SK-N-SH (cell line): ENCODE data around the gene MARCHF3. TPM values are rescaled to one million over a fixed set of nuclear protein-coding genes. Genes with fewer than 3 reads are reported as not detected.

Experiments
- CTCF ChIA-PET: fragments of 300-600, 350-600 bp; formaldehyde crosslinking; extraction: SDS; loops from one replicate; lab custom pipeline; 2021; lab: Yijun Ruan, JAX
- POLR2A ChIA-PET: fragments of 350-600 bp; sonication (Branson Sonifier 250); formaldehyde crosslinking; extraction: SDS; loops from one replicate; lab custom pipeline; 2020; ENCODE audit warnings: antibody characterized with exemption, inconsistent platforms; lab: Yijun Ruan, JAX
- DNase-seq: peaks from one replicate; pipeline ENCODE4 v3.0.0; 2012
- H2AFZ ChIP-seq: fragments of 200-600 bp; sonication (generic); 2 replicates; pipeline ENCODE4 v1.8.1; 2016; ENCODE audit warnings: antibody characterized with exemption, mild to moderate bottlenecking, low read depth
- H3F3A ChIP-seq: fragments of 200-600 bp; sonication (generic); replicated peaks from 2 replicates; pipeline ENCODE3; 2016; ENCODE audit warnings: antibody characterized with exemption, mild to moderate bottlenecking; ENCODE audit not compliant: insufficient read depth
- H3K27ac ChIP-seq, 2 experiments: fragments of 200-500 bp in 1 of 2; fragments of 200-600 bp in 1 of 2; sonication (Bioruptor generic) in 1 of 2; sonication (generic), shearing (Covaris generic) in 1 of 2; 2 replicates each; pipeline versions ENCODE4 v1.5.1 to v1.6.1; 2014 to 2016; ENCODE audit warnings: low read depth in 2 of 2, inconsistent platforms in 1 of 2, low read length in 1 of 2, mild to moderate bottlenecking in 1 of 2, mixed read lengths in 1 of 2
- H3K27me3 ChIP-seq: fragments of 200-600 bp; sonication (generic), shearing (Covaris generic); 2 replicates; pipeline ENCODE4 v1.6.1; 2016; ENCODE audit warnings: mixed run types; ENCODE audit not compliant: insufficient read depth
- H3K36me3 ChIP-seq, 2 experiments: fragments of 200-500 bp in 1 of 2; fragments of 200-600 bp in 1 of 2; sonication (Bioruptor generic) in 1 of 2; sonication (generic) in 1 of 2; replicated peaks in 1 of 2; 2 replicates each; pipeline versions ENCODE3 to v1.5.1; 2014 to 2016; ENCODE audit warnings: low read length in 1 of 2, mild to moderate bottlenecking in 1 of 2; ENCODE audit not compliant: insufficient read depth in 2 of 2, control insufficient read depth in 1 of 2
- H3K4me1 ChIP-seq, 2 experiments: fragments of 200-500 bp in 1 of 2; fragments of 200-600 bp in 1 of 2; sonication (Bioruptor generic) in 1 of 2; sonication (generic), shearing (Covaris generic) in 1 of 2; 2 replicates each; pipeline versions ENCODE4 v1.5.1 to v1.6.1; 2014 to 2016; ENCODE audit warnings: low read depth in 1 of 2, low read length in 1 of 2, mixed run types in 1 of 2; ENCODE audit not compliant: insufficient read depth in 2 of 2, control insufficient read depth in 1 of 2
- H3K4me2 ChIP-seq: fragments of 200-600 bp; sonication (generic), shearing (Covaris generic); 2 replicates; pipeline ENCODE4 v1.6.1; 2017; ENCODE audit warnings: mixed run types
- H3K4me3 ChIP-seq, 2 experiments: fragments of 200-500 bp in 1 of 2; fragments of 200-600 bp in 1 of 2; sonication (Bioruptor generic) in 1 of 2; sonication (generic), shearing (Covaris generic) in 1 of 2; 2 replicates each; pipeline versions ENCODE4 v1.5.1 to v1.8.1; 2014 to 2016; ENCODE audit warnings: low read depth in 2 of 2, inconsistent platforms in 1 of 2, low read length in 1 of 2, mild to moderate bottlenecking in 1 of 2, mixed read lengths in 1 of 2, moderate library complexity in 1 of 2
- H3K79me2 ChIP-seq: fragments of 200-600 bp; sonication (generic); 2 replicates; pipeline ENCODE4 v1.8.1; 2017; ENCODE audit warnings: mild to moderate bottlenecking; ENCODE audit not compliant: insufficient read depth
- H3K9ac ChIP-seq: fragments of 200-600 bp; sonication (generic); 2 replicates; pipeline ENCODE4 v1.6.1; 2017; ENCODE audit warnings: mixed run types
- H3K9me2 ChIP-seq: fragments of 200-600 bp; sonication (generic); 2 replicates; pipeline ENCODE4 v1.6.1; 2017; ENCODE audit warnings: mixed run types
- H3K9me3 ChIP-seq: fragments of 200-600 bp; sonication (generic); 2 replicates; pipeline ENCODE4 v1.6.1; 2017; ENCODE audit warnings: mixed run types, mild to moderate bottlenecking, moderate library complexity
- H4K20me1 ChIP-seq: fragments of 200-600 bp; sonication (generic); 2 replicates; pipeline ENCODE4 v1.6.1; 2017; ENCODE audit warnings: mild to moderate bottlenecking, mixed run types; ENCODE audit not compliant: insufficient read depth
- ELF1 ChIP-seq: IDR thresholded peaks from 2 replicates; pipeline ENCODE4 v1.4.0; 2012
- EP300 ChIP-seq, 2 experiments: IDR thresholded peaks; 2 replicates each; pipeline versions ENCODE4 v1.4.0 to v1.6.1; 2012; ENCODE audit warnings: borderline replicate concordance in 1 of 2, low read depth in 1 of 2, low read length in 1 of 2
- EZH2phosphoT487 ChIP-seq: fragments of 200-600 bp; sonication (generic); IDR thresholded peaks from 2 replicates; pipeline ENCODE4 v1.6.1; 2017; ENCODE audit warnings: low read depth, mixed run types, mild to moderate bottlenecking, antibody characterized with exemption, moderate library complexity, borderline replicate concordance
- FOSL2 ChIP-seq: IDR thresholded peaks from 2 replicates; pipeline ENCODE4 v1.4.0; 2012; ENCODE audit warnings: low read depth, mild to moderate bottlenecking, moderate library complexity, borderline replicate concordance
- FOXJ3 ChIP-seq: sonication (generic); formaldehyde crosslinking; IDR thresholded peaks from 2 replicates; pipeline ENCODE4 v1.5.1; 2020; ENCODE audit warnings: mild to moderate bottlenecking, missing genetic modification reagents
- FOXM1 ChIP-seq: IDR thresholded peaks from 2 replicates; pipeline ENCODE4 v1.4.0; 2012; ENCODE audit warnings: low read depth, mild to moderate bottlenecking
- GABPA ChIP-seq: IDR thresholded peaks from 2 replicates; pipeline ENCODE4 v1.4.0; 2012; ENCODE audit warnings: low read depth, mild to moderate bottlenecking
- GATA2 ChIP-seq: sonication (generic); formaldehyde crosslinking; IDR thresholded peaks from 2 replicates; pipeline ENCODE4 v1.5.0; 2020; ENCODE audit warnings: mild to moderate bottlenecking, missing genetic modification reagents
- MEF2A ChIP-seq: IDR thresholded peaks from 2 replicates; pipeline ENCODE4 v1.4.0; 2012; ENCODE audit warnings: low read depth, borderline replicate concordance
- NRF1 ChIP-seq: IDR thresholded peaks from 2 replicates; pipeline ENCODE4 v1.6.1; 2012; ENCODE audit warnings: low read depth, mild to moderate bottlenecking, low read length
- PBX3 ChIP-seq: IDR thresholded peaks from 2 replicates; pipeline ENCODE4; 2012
- POLR2AphosphoS5 ChIP-seq: IDR thresholded peaks from 2 replicates; pipeline ENCODE4 v1.6.1; 2012; ENCODE audit warnings: low read depth, low read length
- RCOR1 ChIP-seq: fragments of 150-350 bp; IDR thresholded peaks from 2 replicates; pipeline ENCODE4 v1.6.1; 2017; ENCODE audit warnings: antibody characterized with exemption, low read length
- REST ChIP-seq: IDR thresholded peaks from 2 replicates; pipeline ENCODE4 v1.6.1; 2012; ENCODE audit warnings: mild to moderate bottlenecking, low read depth, low read length, moderate library complexity
- RXRA ChIP-seq: IDR thresholded peaks from 2 replicates; pipeline ENCODE4 v1.4.0; 2012; ENCODE audit warnings: low read depth, mild to moderate bottlenecking, borderline replicate concordance
- SMC3 ChIP-seq: IDR thresholded peaks from 2 replicates; pipeline ENCODE4 v1.6.1; 2012; ENCODE audit warnings: low read depth, low read length, improper control_type of control experiment
- TAF1 ChIP-seq: IDR thresholded peaks from 2 replicates; pipeline ENCODE4 v1.6.1; 2012; ENCODE audit warnings: low read depth, mild to moderate bottlenecking, low read length, moderate library complexity, borderline replicate concordance
- TEAD4 ChIP-seq: IDR thresholded peaks from 2 replicates; pipeline ENCODE4 v1.4.0; 2012; ENCODE audit warnings: mild to moderate bottlenecking, borderline replicate concordance; ENCODE audit not compliant: insufficient read depth
- YY1 ChIP-seq: IDR thresholded peaks from 2 replicates; pipeline ENCODE4 v1.4.0; 2012; ENCODE audit warnings: low read depth, mild to moderate bottlenecking
- ZBTB33 ChIP-seq: IDR thresholded peaks from 2 replicates; pipeline ENCODE4 v1.4.0; 2012; ENCODE audit warnings: low read depth, borderline replicate concordance
- WGBS: methylation state at CpG from one replicate; pipeline ENCODE4 v1.1.6; 2017; ENCODE audit warnings: low lambda C conversion rate; 5-methylcytosine and 5-hydroxymethylcytosine counted together
- polyA plus RNA-seq, 3 experiments: library from polyadenylated mRNA; depleted of rRNA; stranded (reverse); fragments of >200 nt; gene quantifications; 2 replicates each; pipeline ENCODE4 v1.2.3, GENCODE V29; 2012

The MARCHF3 gene
- polyA plus RNA-seq, 1 of the 3 experiments (the other 2 are of a cell fraction) = 21.5 TPM

- Histone ChIP-seq H2AFZ (no peak overlapping the region), H4K20me1 (no peaks in the 10 kb centered on the region), H3K36me3 (no peaks in the 10 kb centered on the region), H3K9me3 (no peaks in the 10 kb centered on the region), H3K9me2 (no peaks in the 10 kb centered on the region), H3K79me2 (peaks cover 55% of the 10 kb centered on the region), H3K27me3 (no peaks in the 10 kb centered on the region), H3F3A (no peaks in the 10 kb centered on the region), H3K4me2 (0 out of 2 replicates have a peak overlapping the region, but pooled peaks have one; percentile 11), H3K9ac (no peak overlapping the region), H3K4me1 (peaks cover 8 to 9% of the 10 kb centered on the region in 2 experiments; a peak in 3 of 4 replicates), H3K4me3 (no peak overlapping the region), H3K27ac (no peak overlapping the region)
- TF ChIP-seq PBX3 = no peak
- TF ChIP-seq GATA2 (CRISPR knock-in tag) = no peak
- DNase-seq = no peak
- WGBS = 100% methylated on average over 1 of the region's 1 CpG
- ChIA-PET CTCF (interaction anchor here (0.8 kb wide), 1 partner anchor 25 kb away, joined by 3 read pairs; no protein-coding TSS in a partner anchor), POLR2A (no interaction called here)
Observed at GRCh38 chr5:127027539-127027938, 2.8 kb downstream of the MARCHF3 start.

GRCh38 chr5:127026166-127026565 lies 4.2 kb downstream of the MARCHF3 start:
- H3K4me1 ChIP-seq = peaks cover 6 to 8% of the 10 kb centered on the region in 2 experiments; a peak in 3 of 4 replicates
- H3K27me3 ChIP-seq = no peaks in the 10 kb centered on the region
- no peak overlapping the region for H3K4me3 ChIP-seq
- no peaks in the 10 kb centered on the region for H3K36me3 ChIP-seq
- no peak overlapping the region for H3K9ac ChIP-seq
- CTCF ChIA-PET = interaction anchor here (1.5 kb wide), 1 partner anchor 229 kb away, joined by 3 read pairs; no protein-coding TSS in a partner anchor
- TF ChIP-seq GABPA (no peak), TEAD4 (no peak), POLR2AphosphoS5 (no peak), EP300 (IDR thresholded peaks at IDR 0.05; ENCODE audit: borderline replicate concordance in 1 of 2, low read depth in 1 of 2, low read length in 1 of 2) (no peak), YY1 (no peak), REST (no peak), TAF1 (no peak), RCOR1 (no peak), ELF1 (no peak), FOXM1 (no peak), FOSL2 (no peak), SMC3 (no peak), ZBTB33 (no peak), NRF1 (no peak), EZH2phosphoT487 (no peak), MEF2A (no peak), PBX3 (no peak), FOXJ3 (no peak), RXRA (no peak)
- no peaks in the 10 kb centered on the region for H3F3A ChIP-seq
- H3K9me2 ChIP-seq = no peaks in the 10 kb centered on the region
- H3K4me2 ChIP-seq = no peak overlapping the region
- H4K20me1 ChIP-seq = no peaks in the 10 kb centered on the region
- H3K79me2 ChIP-seq = peaks cover 66% of the 10 kb centered on the region
- no peak overlapping the region for H2AFZ ChIP-seq
- WGBS = 98% methylated on average over 2 of the region's 2 CpGs
- H3K9me3 ChIP-seq = no peaks in the 10 kb centered on the region
- DNase-seq = no peak
- POLR2A ChIA-PET = no interaction called here
- no peak overlapping the region; a peak in 1 of 4 replicates for H3K27ac ChIP-seq
